Embryonic facial prominence (tissue), 1 donor: Measurements from ENCODE around the gene THSD4.

ENCODE experiments used
- DNase-seq: peaks from one replicate; pipeline ENCODE4 v3.0.0-alpha.2; 2016; ENCODE audit errors: extremely low spot score

Gene THSD4

GRCh38 chr15:71097890-71098289 is 17.4 kb upstream of the THSD4 start:
- DNase-seq: no peak

DNA sequence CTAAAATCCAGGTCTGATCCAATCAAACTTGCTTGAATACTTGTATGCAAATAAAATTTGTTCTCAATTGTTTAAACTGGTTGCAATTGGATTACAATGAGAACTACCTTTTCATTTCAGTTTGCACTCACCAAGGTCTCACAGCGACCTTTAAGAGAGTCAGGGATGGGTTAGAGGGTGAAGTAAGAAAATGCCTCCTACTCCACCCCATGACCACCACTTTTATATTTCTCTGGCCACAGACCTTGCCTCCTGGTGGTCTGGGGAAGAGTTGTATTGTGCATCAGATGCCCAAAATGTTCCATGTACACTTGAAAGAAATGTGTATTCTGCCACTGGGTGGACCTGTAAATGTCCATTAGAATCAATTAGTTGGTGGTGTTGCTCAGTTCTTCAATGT is 16.4 kb upstream of the THSD4 start:
- DNase-seq: no peak

GRCh38 chr15:71103102-71103676 is 12.1 kb upstream of the THSD4 start:
- DNase-seq: no peak

DNA sequence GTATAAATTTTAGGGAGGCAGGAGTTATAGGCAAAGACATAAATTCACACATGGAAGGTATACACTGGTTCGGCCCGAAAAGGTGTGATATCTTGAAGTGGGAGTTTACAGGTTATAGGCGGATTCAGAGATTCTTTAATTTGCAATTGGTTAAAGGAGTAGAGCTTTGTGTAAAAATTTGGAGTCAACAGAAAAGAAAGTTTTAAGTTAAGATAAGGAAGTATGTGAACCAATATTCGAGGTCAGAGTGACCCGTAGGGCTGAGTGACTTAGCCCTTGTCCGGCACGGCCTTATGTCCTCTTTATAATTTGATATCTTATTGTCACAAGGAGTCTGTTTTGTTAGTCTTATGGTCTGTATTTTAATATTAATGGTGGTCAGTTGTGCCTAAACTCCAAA is 10.6 kb upstream of the THSD4 start:
- DNase-seq: no peak

DNA sequence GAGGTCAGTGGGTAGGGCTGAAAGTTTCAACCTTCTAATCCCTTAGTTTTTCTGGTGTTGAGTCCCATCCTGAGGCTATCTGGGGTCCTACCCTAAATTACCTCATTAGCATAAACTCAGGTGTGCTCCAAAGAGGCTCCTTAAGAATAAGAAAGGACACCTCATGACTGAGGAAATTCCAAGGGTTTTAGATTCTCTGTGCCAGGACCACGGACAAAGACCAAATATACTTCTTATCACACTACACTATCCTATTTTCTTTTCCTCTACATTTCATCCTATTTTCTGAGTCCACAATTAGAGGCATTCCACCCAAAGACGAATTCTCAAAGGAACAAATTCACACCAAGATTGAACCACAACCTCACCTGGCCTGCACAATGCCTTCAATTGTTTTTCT is 9.8 kb upstream of the THSD4 start:
- DNase-seq: no peak

GRCh38 chr15:71106802-71107500 is 8.3 kb upstream of the THSD4 start:
- DNase-seq: no peak

- DNase-seq: no peak
These were observed 7.8 kb upstream of the THSD4 start for GRCh38 chr15:71107501-71107815.

- DNase-seq: no peak
These were observed 6.1 kb upstream of the THSD4 start for GRCh38 chr15:71109130-71109529.

- DNase-seq: no peak
These were observed 5.4 kb upstream of the THSD4 start for GRCh38 chr15:71109905-71110304.

- DNase-seq: no peak
These were observed 4.7 kb upstream of the THSD4 start for GRCh38 chr15:71110405-71111180.

GRCh38 chr15:71111181-71111565 is 4.1 kb upstream of the THSD4 start:
- no peak for DNase-seq

DNA sequence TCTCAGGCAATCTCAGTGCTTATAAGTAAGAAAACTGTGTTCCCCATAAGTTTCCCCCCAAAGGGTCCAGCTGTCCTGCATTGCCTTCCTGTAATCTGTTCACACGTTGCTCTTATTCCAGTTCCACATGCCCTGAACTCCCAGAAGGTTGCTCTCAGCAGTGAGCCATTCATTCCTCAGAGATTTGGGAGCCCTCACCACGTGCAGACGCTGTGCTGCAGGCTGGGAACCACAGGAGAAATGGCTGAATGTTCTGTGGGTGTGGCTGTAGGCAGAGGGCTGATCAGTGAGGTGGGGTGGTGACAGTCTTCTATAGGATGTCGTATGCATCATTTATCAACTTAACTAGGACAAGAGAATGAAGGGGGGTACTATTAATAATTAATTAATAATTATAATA is 3.3 kb upstream of the THSD4 start:
- no peak for DNase-seq

DNA sequence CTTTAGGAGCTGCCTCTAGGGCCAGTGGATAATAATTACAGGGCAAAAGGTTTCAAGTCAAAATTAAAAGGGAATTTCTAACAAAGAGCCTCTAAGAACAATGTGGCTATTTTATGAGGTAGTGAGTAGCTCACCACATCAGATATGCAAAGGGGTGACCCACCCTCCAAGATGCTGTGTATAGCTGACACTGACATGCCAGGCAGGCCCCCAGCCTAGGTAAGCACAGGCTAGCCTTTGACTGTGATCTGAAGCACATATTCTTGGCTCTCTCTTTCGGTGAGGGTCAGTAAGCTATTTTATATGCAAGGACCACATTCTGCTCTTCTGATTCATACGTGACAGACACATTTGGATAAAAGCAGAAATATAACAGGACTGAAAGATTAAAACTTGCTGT is 2.8 kb upstream of the THSD4 start:
- DNase-seq: no peak

GRCh38 chr15:71114066-71114680 is 1.1 kb upstream of the THSD4 start:
- no peak for DNase-seq

DNA sequence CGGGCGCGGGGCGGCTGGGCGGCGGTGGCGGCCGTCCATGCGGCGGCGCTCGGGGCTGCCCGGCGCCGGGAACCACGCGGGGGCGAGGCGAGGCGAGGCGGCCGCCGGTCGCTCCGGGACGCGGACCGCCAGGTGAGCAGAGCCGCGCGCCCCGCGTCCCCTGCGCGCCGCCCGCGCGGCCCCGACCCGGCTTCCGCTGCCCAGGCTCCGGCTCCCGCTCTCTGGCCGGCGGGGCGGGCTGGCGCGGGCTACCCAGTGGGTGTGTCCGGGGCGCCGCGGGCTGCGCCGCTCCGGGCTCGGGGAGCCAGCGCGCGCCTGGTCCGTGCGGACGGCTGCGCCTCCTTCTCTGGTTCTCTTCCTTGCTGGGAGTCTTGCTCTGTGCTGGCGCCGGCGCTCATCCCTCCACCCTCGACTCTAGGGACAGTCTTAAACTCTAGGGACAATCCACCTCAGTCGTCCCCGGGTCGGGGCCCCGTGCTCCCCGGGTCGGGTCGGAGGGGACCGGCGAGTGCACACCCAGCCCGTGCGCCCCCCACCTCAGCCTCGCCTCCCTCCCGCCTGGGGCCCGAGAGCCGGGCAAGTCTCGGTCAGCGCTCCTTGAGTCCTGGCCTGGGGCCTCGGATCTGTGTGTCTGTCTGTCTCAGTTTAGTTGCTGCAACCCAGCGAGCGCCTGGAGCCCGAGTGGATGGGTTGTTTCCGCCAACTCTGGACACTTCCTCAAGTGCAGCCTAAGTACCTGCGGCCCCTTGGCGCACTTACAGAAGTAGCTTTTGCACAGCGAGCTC is 488 bp downstream of the THSD4 start:
- no peak for DNase-seq

- no peak for DNase-seq
These were observed 1.1 kb downstream of the THSD4 start for GRCh38 chr15:71116366-71116765.

DNA sequence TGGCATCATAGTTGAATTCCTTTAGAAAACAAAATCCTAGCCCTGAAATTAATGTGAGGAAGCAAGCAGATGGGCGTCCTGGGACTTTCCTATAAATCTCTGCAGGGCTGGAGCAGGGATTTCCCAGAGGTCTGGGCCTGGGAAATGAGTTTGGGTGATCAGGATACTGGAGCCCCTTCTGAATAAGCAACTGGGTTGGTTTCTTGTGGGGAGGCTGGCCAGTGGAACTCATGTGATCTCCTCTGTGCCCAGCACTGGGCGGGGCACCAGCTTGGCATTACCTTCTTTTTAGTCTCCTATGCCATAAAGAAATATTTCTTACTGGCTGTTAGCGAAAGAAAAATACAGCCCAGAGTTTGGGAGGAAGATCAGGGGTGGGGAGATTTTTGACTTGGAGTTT is 1.7 kb downstream of the THSD4 start:
- no peak for DNase-seq

- DNase-seq: no peak
These were observed 2.5 kb downstream of the THSD4 start for GRCh38 chr15:71117714-71118305.

DNA sequence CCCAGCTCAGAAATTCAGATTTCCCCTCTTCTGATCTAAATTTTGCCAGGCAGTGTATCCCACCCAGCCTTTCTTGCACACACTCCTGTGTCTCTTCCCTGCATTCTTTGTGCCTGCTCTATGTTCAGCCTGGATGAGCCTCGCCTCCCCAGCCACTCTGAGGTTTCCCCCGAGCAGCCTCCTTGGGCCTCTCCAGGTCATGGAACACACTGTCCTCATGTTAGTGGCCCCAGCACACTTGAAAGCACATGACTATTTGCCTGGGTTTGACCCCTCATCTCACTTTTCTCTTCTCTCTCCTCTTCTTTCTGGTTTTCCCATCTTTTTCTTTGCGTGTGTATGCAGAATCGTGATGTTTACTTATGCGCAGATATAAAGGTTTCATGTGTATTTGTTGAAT is 3.1 kb downstream of the THSD4 start:
- no peak for DNase-seq

- DNase-seq: no peak
These were observed 3.8 kb downstream of the THSD4 start for GRCh38 chr15:71118881-71119632.

- DNase-seq: no peak
These were observed 5.2 kb downstream of the THSD4 start for GRCh38 chr15:71120428-71120944.
